ENCODE data around the gene ICE2.

DNA sequence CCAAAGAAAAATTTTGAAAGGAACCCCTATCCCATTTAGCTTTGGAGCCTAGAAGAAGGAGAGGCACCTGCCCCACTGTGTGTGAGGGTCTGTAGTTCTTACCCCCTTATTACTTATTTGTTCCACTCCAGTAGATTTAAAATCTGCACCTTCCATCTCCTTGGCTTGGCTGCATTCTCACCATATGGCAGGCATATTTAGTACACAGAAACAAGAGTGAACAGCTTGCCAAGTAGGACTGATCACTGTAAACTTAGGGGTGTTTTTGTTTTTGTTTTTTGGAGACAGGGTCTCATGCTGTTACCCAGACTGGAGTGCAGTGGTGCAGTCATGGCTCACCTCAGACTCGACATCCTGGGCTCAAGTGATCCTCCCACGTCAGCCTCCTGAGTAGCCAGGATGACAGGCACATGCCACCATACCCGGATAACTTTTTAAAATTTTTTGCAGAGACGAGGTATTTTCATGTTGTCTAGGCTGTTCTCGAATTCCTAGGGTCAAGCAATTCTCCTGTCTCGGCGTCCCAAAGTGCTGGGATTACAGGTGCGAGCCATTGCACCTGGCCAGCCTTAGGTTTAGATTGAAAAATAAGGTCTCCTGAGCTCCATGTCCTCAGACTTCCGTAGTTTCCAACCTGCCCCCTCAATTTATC is 67.0 kb downstream of the ICE2 start:
- TF ChIP-seq, protein P1, sequence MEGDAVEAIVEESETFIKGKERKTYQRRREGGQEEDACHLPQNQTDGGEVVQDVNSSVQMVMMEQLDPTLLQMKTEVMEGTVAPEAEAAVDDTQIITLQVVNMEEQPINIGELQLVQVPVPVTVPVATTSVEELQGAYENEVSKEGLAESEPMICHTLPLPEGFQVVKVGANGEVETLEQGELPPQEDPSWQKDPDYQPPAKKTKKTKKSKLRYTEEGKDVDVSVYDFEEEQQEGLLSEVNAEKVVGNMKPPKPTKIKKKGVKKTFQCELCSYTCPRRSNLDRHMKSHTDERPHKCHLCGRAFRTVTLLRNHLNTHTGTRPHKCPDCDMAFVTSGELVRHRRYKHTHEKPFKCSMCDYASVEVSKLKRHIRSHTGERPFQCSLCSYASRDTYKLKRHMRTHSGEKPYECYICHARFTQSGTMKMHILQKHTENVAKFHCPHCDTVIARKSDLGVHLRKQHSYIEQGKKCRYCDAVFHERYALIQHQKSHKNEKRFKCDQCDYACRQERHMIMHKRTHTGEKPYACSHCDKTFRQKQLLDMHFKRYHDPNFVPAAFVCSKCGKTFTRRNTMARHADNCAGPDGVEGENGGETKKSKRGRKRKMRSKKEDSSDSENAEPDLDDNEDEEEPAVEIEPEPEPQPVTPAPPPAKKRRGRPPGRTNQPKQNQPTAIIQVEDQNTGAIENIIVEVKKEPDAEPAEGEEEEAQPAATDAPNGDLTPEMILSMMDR (IDR thresholded peaks at IDR 0.05): no peak
- TF ChIP-seq POLR2A (IDR thresholded peaks at IDR 0.05): no peak
